NOMO-1 treated with dmso at 0.1 percent for 144 hours (cell line): ENCODE results near the gene PTCHD1.

Source experiments
- DNase-seq: peaks from one replicate; lab custom pipeline; 2025; ENCODE audit not compliant: unreplicated experiment; lab: John Stamatoyannopoulos, UW

PTCHD1 gene

GRCh38 chrX:23334848-23335599 lies at the start of gene PTCHD1:
PTCHD1 (plus strand) TSS chrX:23334849; CDS start chrX:23334876, 27 bp downstream.
- DNase-seq = no peak

GRCh38 chrX:23286731-23287130 lies 47.9 kb upstream of the PTCHD1 start:
- no peak for DNase-seq

- no peak for DNase-seq
These were observed 47.4 kb upstream of the PTCHD1 start for GRCh38 chrX:23287191-23287725.

- no peak for DNase-seq
These were observed 42.2 kb upstream of the PTCHD1 start for GRCh38 chrX:23292354-23292987.

GRCh38 chrX:23292988-23293651 lies 41.5 kb upstream of the PTCHD1 start:
- DNase-seq = no peak

GRCh38 chrX:23304881-23305280 lies 29.8 kb upstream of the PTCHD1 start:
- no peak for DNase-seq

- no peak for DNase-seq
These were observed 22.9 kb upstream of the PTCHD1 start for GRCh38 chrX:23311731-23312130.

- no peak for DNase-seq
These were observed 22.5 kb upstream of the PTCHD1 start for GRCh38 chrX:23312136-23312535.

- DNase-seq = no peak
These were observed 16.6 kb upstream of the PTCHD1 start for GRCh38 chrX:23317799-23318724.

GRCh38 chrX:23327104-23327503 lies 7.5 kb upstream of the PTCHD1 start:
- DNase-seq = no peak

- no peak for DNase-seq
These were observed 2.9 kb upstream of the PTCHD1 start for GRCh38 chrX:23331701-23332100.

GRCh38 chrX:23332101-23332887 lies 2.4 kb upstream of the PTCHD1 start:
- DNase-seq = no peak

GRCh38 chrX:23332888-23333821 lies 1.5 kb upstream of the PTCHD1 start:
- no peak for DNase-seq

GRCh38 chrX:23333842-23334520 lies 668 bp upstream of the PTCHD1 start:
- no peak for DNase-seq

- DNase-seq = no peak
These were observed 165 bp upstream of the PTCHD1 start for GRCh38 chrX:23334521-23334847.

GRCh38 chrX:23338334-23338733 lies 3.7 kb downstream of the PTCHD1 start:
- DNase-seq = no peak

- no peak for DNase-seq
These were observed 6.8 kb downstream of the PTCHD1 start for GRCh38 chrX:23341452-23341851.

- DNase-seq = no peak
These were observed 9.7 kb downstream of the PTCHD1 start for GRCh38 chrX:23344238-23344903.
